HepG2 (cell line): ENCODE results near the gene SCFD2.
"Not testable (repeated sequence)": the region's sequence is repeated elsewhere in the genome, so short reads cannot be mapped to it uniquely, and the experiment has no call there.

Source experiments
- FOXP4 ChIP-seq: sonication (generic); formaldehyde crosslinking; IDR thresholded peaks from 2 replicates; pipeline ENCODE4 v1.4.0; 2020; ENCODE audit warnings: missing genetic modification reagents
- IRF1 ChIP-seq: sonication (generic); formaldehyde crosslinking; IDR thresholded peaks from 2 replicates; pipeline ENCODE4 v1.4.0; 2020; ENCODE audit warnings: low read depth, mild to moderate bottlenecking, missing genetic modification reagents
- STAT6 ChIP-seq: sonication (generic); formaldehyde crosslinking; IDR thresholded peaks from 2 replicates; pipeline ENCODE4 v1.4.0; 2020; ENCODE audit warnings: missing genetic modification reagents, mild to moderate bottlenecking, borderline replicate concordance
- ZNF207 ChIP-seq: fragments of 450-650 bp; IDR thresholded peaks from 2 replicates; pipeline ENCODE4 v1.6.1; 2016; ENCODE audit warnings: antibody characterized with exemption, borderline replicate concordance
- ZNF615 ChIP-seq: sonication (generic); formaldehyde crosslinking; IDR thresholded peaks from 2 replicates; pipeline ENCODE4 v1.5.0; 2020; ENCODE audit warnings: mild to moderate bottlenecking, missing genetic modification reagents, borderline replicate concordance
- TF ChIP-seq, protein P1 (sequence below): sonication (generic); formaldehyde crosslinking; IDR thresholded peaks from 2 replicates; pipeline ENCODE4 v1.5.0; 2020; ENCODE audit warnings: mild to moderate bottlenecking, missing genetic modification reagents, moderate library complexity
- TF ChIP-seq, protein P2 (sequence below): sonication (generic); formaldehyde crosslinking; IDR thresholded peaks from 2 replicates; pipeline ENCODE4 v1.4.0; 2020; ENCODE audit warnings: missing genetic modification reagents, mild to moderate bottlenecking, borderline replicate concordance
- TF ChIP-seq, protein P3 (sequence below): sonication (generic); formaldehyde crosslinking; IDR thresholded peaks from 2 replicates; pipeline ENCODE4 v1.5.1; 2020; ENCODE audit warnings: mild to moderate bottlenecking, missing genetic modification reagents, borderline replicate concordance

GRCh38 chr4:53255986-53256385 lies 109.9 kb downstream of the SCFD2 start:
- not testable (repeated sequence) for TF ChIP-seq STAT6 (CRISPR knock-in tag); ZNF615 (CRISPR knock-in tag); IRF1 (CRISPR knock-in tag); ZNF207; FOXP4 (CRISPR knock-in tag)
- TF ChIP-seq, protein P1, sequence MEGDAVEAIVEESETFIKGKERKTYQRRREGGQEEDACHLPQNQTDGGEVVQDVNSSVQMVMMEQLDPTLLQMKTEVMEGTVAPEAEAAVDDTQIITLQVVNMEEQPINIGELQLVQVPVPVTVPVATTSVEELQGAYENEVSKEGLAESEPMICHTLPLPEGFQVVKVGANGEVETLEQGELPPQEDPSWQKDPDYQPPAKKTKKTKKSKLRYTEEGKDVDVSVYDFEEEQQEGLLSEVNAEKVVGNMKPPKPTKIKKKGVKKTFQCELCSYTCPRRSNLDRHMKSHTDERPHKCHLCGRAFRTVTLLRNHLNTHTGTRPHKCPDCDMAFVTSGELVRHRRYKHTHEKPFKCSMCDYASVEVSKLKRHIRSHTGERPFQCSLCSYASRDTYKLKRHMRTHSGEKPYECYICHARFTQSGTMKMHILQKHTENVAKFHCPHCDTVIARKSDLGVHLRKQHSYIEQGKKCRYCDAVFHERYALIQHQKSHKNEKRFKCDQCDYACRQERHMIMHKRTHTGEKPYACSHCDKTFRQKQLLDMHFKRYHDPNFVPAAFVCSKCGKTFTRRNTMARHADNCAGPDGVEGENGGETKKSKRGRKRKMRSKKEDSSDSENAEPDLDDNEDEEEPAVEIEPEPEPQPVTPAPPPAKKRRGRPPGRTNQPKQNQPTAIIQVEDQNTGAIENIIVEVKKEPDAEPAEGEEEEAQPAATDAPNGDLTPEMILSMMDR (CRISPR knock-in tag), result not testable (repeated sequence)
- TF ChIP-seq, protein P2, sequence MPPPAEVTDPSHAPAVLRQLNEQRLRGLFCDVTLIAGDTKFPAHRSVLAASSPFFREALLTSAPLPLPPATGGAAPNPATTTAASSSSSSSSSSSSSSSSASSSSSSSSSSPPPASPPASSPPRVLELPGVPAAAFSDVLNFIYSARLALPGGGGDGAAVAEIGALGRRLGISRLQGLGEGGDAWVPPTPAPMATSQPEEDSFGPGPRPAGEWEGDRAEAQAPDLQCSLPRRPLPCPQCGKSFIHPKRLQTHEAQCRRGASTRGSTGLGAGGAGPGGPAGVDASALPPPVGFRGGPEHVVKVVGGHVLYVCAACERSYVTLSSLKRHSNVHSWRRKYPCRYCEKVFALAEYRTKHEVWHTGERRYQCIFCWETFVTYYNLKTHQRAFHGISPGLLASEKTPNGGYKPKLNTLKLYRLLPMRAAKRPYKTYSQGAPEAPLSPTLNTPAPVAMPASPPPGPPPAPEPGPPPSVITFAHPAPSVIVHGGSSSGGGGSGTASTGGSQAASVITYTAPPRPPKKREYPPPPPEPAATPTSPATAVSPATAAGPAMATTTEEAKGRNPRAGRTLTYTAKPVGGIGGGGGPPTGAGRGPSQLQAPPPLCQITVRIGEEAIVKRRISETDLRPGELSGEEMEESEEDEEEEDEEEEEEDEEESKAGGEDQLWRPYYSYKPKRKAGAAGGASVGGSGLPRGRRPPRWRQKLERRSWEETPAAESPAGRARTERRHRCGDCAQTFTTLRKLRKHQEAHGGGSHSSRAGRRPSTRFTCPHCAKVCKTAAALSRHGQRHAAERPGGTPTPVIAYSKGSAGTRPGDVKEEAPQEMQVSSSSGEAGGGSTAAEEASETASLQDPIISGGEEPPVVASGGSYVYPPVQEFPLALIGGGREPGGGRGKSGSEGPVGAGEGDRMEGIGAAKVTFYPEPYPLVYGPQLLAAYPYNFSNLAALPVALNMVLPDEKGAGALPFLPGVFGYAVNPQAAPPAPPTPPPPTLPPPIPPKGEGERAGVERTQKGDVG (CRISPR knock-in tag), result not testable (repeated sequence)
- TF ChIP-seq, protein P3, sequence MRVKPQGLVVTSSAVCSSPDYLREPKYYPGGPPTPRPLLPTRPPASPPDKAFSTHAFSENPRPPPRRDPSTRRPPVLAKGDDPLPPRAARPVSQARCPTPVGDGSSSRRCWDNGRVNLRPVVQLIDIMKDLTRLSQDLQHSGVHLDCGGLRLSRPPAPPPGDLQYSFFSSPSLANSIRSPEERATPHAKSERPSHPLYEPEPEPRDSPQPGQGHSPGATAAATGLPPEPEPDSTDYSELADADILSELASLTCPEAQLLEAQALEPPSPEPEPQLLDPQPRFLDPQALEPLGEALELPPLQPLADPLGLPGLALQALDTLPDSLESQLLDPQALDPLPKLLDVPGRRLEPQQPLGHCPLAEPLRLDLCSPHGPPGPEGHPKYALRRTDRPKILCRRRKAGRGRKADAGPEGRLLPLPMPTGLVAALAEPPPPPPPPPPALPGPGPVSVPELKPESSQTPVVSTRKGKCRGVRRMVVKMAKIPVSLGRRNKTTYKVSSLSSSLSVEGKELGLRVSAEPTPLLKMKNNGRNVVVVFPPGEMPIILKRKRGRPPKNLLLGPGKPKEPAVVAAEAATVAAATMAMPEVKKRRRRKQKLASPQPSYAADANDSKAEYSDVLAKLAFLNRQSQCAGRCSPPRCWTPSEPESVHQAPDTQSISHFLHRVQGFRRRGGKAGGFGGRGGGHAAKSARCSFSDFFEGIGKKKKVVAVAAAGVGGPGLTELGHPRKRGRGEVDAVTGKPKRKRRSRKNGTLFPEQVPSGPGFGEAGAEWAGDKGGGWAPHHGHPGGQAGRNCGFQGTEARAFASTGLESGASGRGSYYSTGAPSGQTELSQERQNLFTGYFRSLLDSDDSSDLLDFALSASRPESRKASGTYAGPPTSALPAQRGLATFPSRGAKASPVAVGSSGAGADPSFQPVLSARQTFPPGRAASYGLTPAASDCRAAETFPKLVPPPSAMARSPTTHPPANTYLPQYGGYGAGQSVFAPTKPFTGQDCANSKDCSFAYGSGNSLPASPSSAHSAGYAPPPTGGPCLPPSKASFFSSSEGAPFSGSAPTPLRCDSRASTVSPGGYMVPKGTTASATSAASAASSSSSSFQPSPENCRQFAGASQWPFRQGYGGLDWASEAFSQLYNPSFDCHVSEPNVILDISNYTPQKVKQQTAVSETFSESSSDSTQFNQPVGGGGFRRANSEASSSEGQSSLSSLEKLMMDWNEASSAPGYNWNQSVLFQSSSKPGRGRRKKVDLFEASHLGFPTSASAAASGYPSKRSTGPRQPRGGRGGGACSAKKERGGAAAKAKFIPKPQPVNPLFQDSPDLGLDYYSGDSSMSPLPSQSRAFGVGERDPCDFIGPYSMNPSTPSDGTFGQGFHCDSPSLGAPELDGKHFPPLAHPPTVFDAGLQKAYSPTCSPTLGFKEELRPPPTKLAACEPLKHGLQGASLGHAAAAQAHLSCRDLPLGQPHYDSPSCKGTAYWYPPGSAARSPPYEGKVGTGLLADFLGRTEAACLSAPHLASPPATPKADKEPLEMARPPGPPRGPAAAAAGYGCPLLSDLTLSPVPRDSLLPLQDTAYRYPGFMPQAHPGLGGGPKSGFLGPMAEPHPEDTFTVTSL (CRISPR knock-in tag), result not testable (repeated sequence)
